ENCODE data around the gene PLPPR3. TPM values are rescaled to one million over a fixed set of nuclear protein-coding genes. Genes with fewer than 3 reads are reported as not detected.

The PLPPR3 gene
- total and polyA plus RNA-seq, 9 of the 15 experiments (the other 6 are each of a cell fraction or from before 2014, with no cell fraction given), result 0.01 to 48.2 (median 8.6) TPM

- TF ChIP-seq HEY1 (CRISPR knock-in tag; IDR thresholded peaks at IDR 0.05; ENCODE audit: borderline replicate concordance) (no peak), ELK3 (CRISPR knock-in tag; IDR thresholded peaks at IDR 0.05) (no peak), MAFF (IDR thresholded peaks at IDR 0.05; ENCODE audit: low read length) (no peak), GMEB1 (CRISPR knock-in tag; IDR thresholded peaks at IDR 0.05) (no peak), SIX5 (IDR thresholded peaks at IDR 0.05; ENCODE audit: borderline replicate concordance in 1 of 2, insufficient read depth in 1 of 2, low read depth in 1 of 2, low read length in 2 of 2) (no peak), TFAP4 (CRISPR knock-in tag; IDR thresholded peaks at IDR 0.05; ENCODE audit: borderline replicate concordance) (peak; percentile 35; the same call in 1 of the 2 replicates), CCNT2 (IDR thresholded peaks at IDR 0.05; ENCODE audit: borderline replicate concordance, extremely low read depth, insufficient read length, low read depth, low read length) (peak; percentile 19), GABPB2 (CRISPR knock-in tag; conservative IDR thresholded peaks at IDR 0.05) (no peak), E2F3 (CRISPR knock-in tag; IDR thresholded peaks at IDR 0.05) (0 out of 2 replicates have a peak, but pooled peaks have one; percentile 27), CTCFL (IDR thresholded peaks at IDR 0.05; ENCODE audit: borderline replicate concordance, insufficient read depth, low read depth, low read length, poor library complexity, severe bottlenecking) (no peak), POLR2G (IDR thresholded peaks at IDR 0.05; ENCODE audit: low read depth, low read length) (peak; percentile 70), TOE1 (IDR thresholded peaks at IDR 0.05; ENCODE audit: borderline replicate concordance) (no peak), TOE1 (CRISPR knock-in tag; IDR thresholded peaks at IDR 0.05; ENCODE audit: borderline replicate concordance, low read depth) (no peak), SMC3 (conservative IDR thresholded peaks at IDR 0.05; ENCODE audit: insufficient read depth, low read depth, low read length) (no peak), DMBX1 (CRISPR knock-in tag; IDR thresholded peaks at IDR 0.05; ENCODE audit: borderline replicate concordance) (no peak), ELK1 (CRISPR knock-in tag; IDR thresholded peaks at IDR 0.05) (no peak), FIP1L1 (IDR thresholded peaks at IDR 0.05; ENCODE audit: low read depth, low read length, poor library complexity, severe bottlenecking) (peak; percentile 24)
Observed at GRCh38 chr19:868458-869244, 46.9 kb upstream of the PLPPR3 start (continued).

Data from K562 (cell line).